HCT116 (cell line): ENCODE measurements around the gene DPYSL5. TPM values are rescaled to one million over a fixed set of nuclear protein-coding genes. Genes with fewer than 3 reads are reported as not detected.
"Not testable (repeated sequence)": the region's sequence is repeated elsewhere in the genome, so short reads cannot be mapped to it uniquely, and the experiment has no call there.

Experiments
- ATAC-seq: fragments of 200-7000 bp; cut with Tn5 transposase; 2 replicates; pipeline ENCODE4 v1.9.1; 2020; ENCODE audit warnings: mild to moderate bottlenecking, moderate library complexity
- BruUV-seq: library from RNA; stranded (reverse); fragments of 400-500 nt; replicated peaks from 2 replicates; lab custom pipeline; 2021; lab: Mats Ljungman, UMichigan
- CTCF ChIA-PET: fragments of 300-600 bp; sonication (Branson Sonifier 250); formaldehyde crosslinking; loops from one replicate; lab custom pipeline; 2021; ENCODE audit warnings: antibody characterized with exemption; lab: Charles Lee
- POLR2A ChIA-PET: fragments of 300-600, 350-600 bp; sonication (Branson Sonifier 250); formaldehyde crosslinking; loops from one replicate; lab custom pipeline; 2021; ENCODE audit warnings: antibody characterized with exemption; lab: Charles Lee
- RAD21 ChIA-PET, 2 experiments: fragments of 300-600 bp; sonication (Branson Sonifier 250); formaldehyde crosslinking; loops; one replicate each; lab custom pipeline; 2023; ENCODE audit warnings: low total read pairs in 2 of 2; ENCODE audit not compliant: uncharacterized antibody in 2 of 2, unreplicated experiment in 2 of 2, low non-redundant PET in 1 of 2; lab: Charles Lee
- DNase-seq: peaks from one replicate; pipeline ENCODE4 v3.0.0-alpha.2; 2010; ENCODE audit warnings: low read depth, low spot score
- H2AFZ ChIP-seq: fragments of 200-600 bp; shearing (Covaris generic), sonication (generic); 2 replicates; pipeline ENCODE4 v1.6.1; 2017; ENCODE audit warnings: low read depth, mixed run types, mixed read lengths, antibody characterized with exemption, low read length; ENCODE audit not compliant: poor library complexity, severe bottlenecking
- H3K27ac ChIP-seq: 2 replicates; pipeline ENCODE4 v1.5.1; 2012; ENCODE audit warnings: low read depth, low read length
- H3K27me3 ChIP-seq: fragments of 200-600 bp; sonication (generic); 2 replicates; pipeline ENCODE4 v1.6.1; 2016; ENCODE audit warnings: mixed run types, low read length, mixed read lengths; ENCODE audit not compliant: insufficient read depth
- H3K36me3 ChIP-seq, 2 experiments: fragments of 200-500 bp in 1 of 2; fragments of 200-600 bp in 1 of 2; sonication (Bioruptor generic) in 1 of 2; sonication (generic) in 1 of 2; 2 replicates each; pipeline versions ENCODE4 v1.5.1 to v1.6.1; 2014 to 2016; ENCODE audit warnings: low read length in 2 of 2, inconsistent platforms in 1 of 2, mixed read lengths in 1 of 2, mixed run types in 1 of 2; ENCODE audit not compliant: insufficient read depth in 2 of 2, control insufficient read depth in 1 of 2
- H3K4me1 ChIP-seq, 2 experiments: fragments of 200-600 bp in 1 of 2; sonication (generic) in 1 of 2; 2 replicates each; pipeline versions ENCODE4 v1.5.1 to v1.6.1; 2012 to 2017; ENCODE audit warnings: low read length in 2 of 2, inconsistent platforms in 1 of 2, mild to moderate bottlenecking in 1 of 2, mixed read lengths in 1 of 2, mixed run types in 1 of 2, moderate library complexity in 1 of 2; ENCODE audit not compliant: insufficient read depth in 2 of 2, control insufficient read depth in 1 of 2
- H3K4me2 ChIP-seq: fragments of 200-600 bp; sonication (generic); 2 replicates; pipeline ENCODE4 v1.6.1; 2017; ENCODE audit warnings: mixed run types, low read length, mixed read lengths
- H3K4me3 ChIP-seq, 2 experiments: fragments of 200-600 bp in 1 of 2; sonication (generic) in 1 of 2; replicated peaks in 1 of 2; 2 replicates each; pipeline ENCODE4 v1.5.1; 2011 to 2016; ENCODE audit warnings: low read length in 2 of 2, control low read depth in 1 of 2, low read depth in 1 of 2, mild to moderate bottlenecking in 1 of 2, mixed read lengths in 1 of 2, mixed run types in 1 of 2
- H3K79me2 ChIP-seq: fragments of 200-600 bp; sonication (generic); 2 replicates; pipeline ENCODE4 v1.6.1; 2017; ENCODE audit warnings: mild to moderate bottlenecking, mixed run types, low read length, moderate library complexity, mixed read lengths; ENCODE audit not compliant: insufficient read depth
- H3K9ac ChIP-seq: fragments of 200-600 bp; sonication (generic); 2 replicates; pipeline ENCODE4 v1.6.1; 2016; ENCODE audit warnings: low read length, mixed read lengths
- H3K9me2 ChIP-seq: fragments of 200-600 bp; sonication (generic), shearing (Covaris generic); 2 replicates; pipeline ENCODE4 v1.6.1; 2017; ENCODE audit warnings: mixed run types, mild to moderate bottlenecking, moderate library complexity; ENCODE audit not compliant: insufficient read depth
- H3K9me3 ChIP-seq, 2 experiments: fragments of 200-500 bp in 1 of 2; fragments of 200-600 bp in 1 of 2; sonication (Bioruptor generic) in 1 of 2; sonication (generic) in 1 of 2; 2 replicates each; pipeline ENCODE4 v1.6.1; 2014 to 2017; ENCODE audit warnings: low read length in 2 of 2, mixed read lengths in 2 of 2, inconsistent platforms in 1 of 2, low read depth in 1 of 2, mild to moderate bottlenecking in 1 of 2, mixed run types in 1 of 2, moderate library complexity in 1 of 2; ENCODE audit not compliant: control insufficient read depth in 1 of 2, insufficient read depth in 1 of 2
- H4K20me1 ChIP-seq: fragments of 200-600 bp; sonication (generic), shearing (Covaris generic); 2 replicates; pipeline ENCODE4 v1.6.1; 2017; ENCODE audit warnings: mixed run types, mild to moderate bottlenecking, moderate library complexity; ENCODE audit not compliant: insufficient read depth
- CEBPB ChIP-seq: IDR thresholded peaks from 2 replicates; pipeline ENCODE4 v1.6.1; 2012; ENCODE audit warnings: low read depth
- EGR1 ChIP-seq: IDR thresholded peaks from 2 replicates; pipeline ENCODE4 v1.6.1; 2012; ENCODE audit warnings: low read depth
- ELF1 ChIP-seq: IDR thresholded peaks from 2 replicates; pipeline ENCODE4 v1.6.1; 2012; ENCODE audit warnings: low read depth, borderline replicate concordance
- POLR2A ChIP-seq: IDR thresholded peaks from 2 replicates; pipeline ENCODE4 v1.7.0; 2011; ENCODE audit warnings: borderline replicate concordance; ENCODE audit not compliant: insufficient read depth, insufficient read length; ENCODE audit errors: extremely low read depth
- POLR2AphosphoS5 ChIP-seq: IDR thresholded peaks from 2 replicates; pipeline ENCODE4 v1.6.1; 2011; ENCODE audit warnings: mild to moderate bottlenecking, low read depth, low read length, moderate library complexity
- SRF ChIP-seq: IDR thresholded peaks from 2 replicates; pipeline ENCODE4 v1.6.1; 2012; ENCODE audit warnings: low read depth
- TCF7L2 ChIP-seq: IDR thresholded peaks from 2 replicates; pipeline ENCODE4 v1.7.0; 2011; ENCODE audit warnings: borderline replicate concordance, inconsistent platforms; ENCODE audit not compliant: insufficient read depth, insufficient read length; ENCODE audit errors: extremely low read depth
- intact Hi-C: fragments of 100-400 bp; cut with micrococcal nuclease; formaldehyde crosslinking; loops from 2 replicates; pipeline ENCODE4 v1.10.0; 2022
- total RNA-seq: library from RNA; stranded (reverse); gene quantifications from one replicate; pipeline ENCODE4 v1.2.1, GENCODE V29; 2021; ENCODE audit not compliant: unreplicated experiment
- TF ChIP-seq, protein P1 (sequence below), 3 experiments: fragments of 200-600 bp in 1 of 3; sonication (generic) in 1 of 3; IDR thresholded peaks in 2 of 3; conservative IDR thresholded peaks in 1 of 3; 2 replicates each; pipeline ENCODE4 v1.5.1; 2012 to 2017; ENCODE audit warnings: low read depth in 2 of 3, low read length in 2 of 3, antibody characterized with exemption in 1 of 3, borderline replicate concordance in 1 of 3, control low read depth in 1 of 3, mild to moderate bottlenecking in 1 of 3, mixed read lengths in 1 of 3, mixed run types in 1 of 3, moderate library complexity in 1 of 3; ENCODE audit not compliant: insufficient read depth in 1 of 3
- TF ChIP-seq, protein P2 (sequence below): IDR thresholded peaks from 2 replicates; pipeline ENCODE4 v1.6.1; 2012

Gene DPYSL5
- total RNA-seq, 1 experiment from 2014 or later, result 8.4 TPM

DNA sequence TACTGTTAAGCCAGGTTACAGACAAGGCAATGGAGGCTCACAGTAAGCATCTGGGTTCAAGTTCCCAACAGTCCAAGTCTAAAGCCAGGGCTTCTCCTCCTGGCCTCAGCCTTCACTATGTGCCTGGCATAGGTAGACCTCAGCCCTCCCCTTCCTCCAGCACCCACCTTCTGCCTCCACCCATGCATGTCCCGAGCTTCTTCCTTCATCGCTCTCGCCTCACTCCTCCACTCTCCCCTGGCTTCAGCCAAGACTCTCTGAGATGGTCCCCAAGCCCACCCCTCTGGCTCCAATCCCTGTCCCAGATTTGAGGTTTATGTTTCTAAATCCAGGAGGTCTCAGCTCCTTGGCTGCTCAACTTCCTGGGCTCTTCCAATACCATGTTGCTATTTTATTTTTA lies 35.2 kb upstream of the DPYSL5 start:
- intact Hi-C loops, result no loop called here
- ChIA-PET RAD21 (no interaction called here), POLR2A (no interaction called here), CTCF (no interaction called here)
- no peak overlapping the region for H3K9ac ChIP-seq
- H3K27me3 ChIP-seq, result no peaks in the 10 kb centered on the region
- H2AFZ ChIP-seq, result no peak overlapping the region
- TF ChIP-seq, protein P1, sequence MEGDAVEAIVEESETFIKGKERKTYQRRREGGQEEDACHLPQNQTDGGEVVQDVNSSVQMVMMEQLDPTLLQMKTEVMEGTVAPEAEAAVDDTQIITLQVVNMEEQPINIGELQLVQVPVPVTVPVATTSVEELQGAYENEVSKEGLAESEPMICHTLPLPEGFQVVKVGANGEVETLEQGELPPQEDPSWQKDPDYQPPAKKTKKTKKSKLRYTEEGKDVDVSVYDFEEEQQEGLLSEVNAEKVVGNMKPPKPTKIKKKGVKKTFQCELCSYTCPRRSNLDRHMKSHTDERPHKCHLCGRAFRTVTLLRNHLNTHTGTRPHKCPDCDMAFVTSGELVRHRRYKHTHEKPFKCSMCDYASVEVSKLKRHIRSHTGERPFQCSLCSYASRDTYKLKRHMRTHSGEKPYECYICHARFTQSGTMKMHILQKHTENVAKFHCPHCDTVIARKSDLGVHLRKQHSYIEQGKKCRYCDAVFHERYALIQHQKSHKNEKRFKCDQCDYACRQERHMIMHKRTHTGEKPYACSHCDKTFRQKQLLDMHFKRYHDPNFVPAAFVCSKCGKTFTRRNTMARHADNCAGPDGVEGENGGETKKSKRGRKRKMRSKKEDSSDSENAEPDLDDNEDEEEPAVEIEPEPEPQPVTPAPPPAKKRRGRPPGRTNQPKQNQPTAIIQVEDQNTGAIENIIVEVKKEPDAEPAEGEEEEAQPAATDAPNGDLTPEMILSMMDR (IDR thresholded peaks at IDR 0.05 in 2 of 3, conservative IDR thresholded peaks at IDR 0.05 in 1 of 3; ENCODE audit: borderline replicate concordance in 1 of 3, insufficient read depth in 1 of 3, low read depth in 2 of 3, low read length in 2 of 3), result no peak
- TF ChIP-seq TCF7L2 (no peak), POLR2A (no peak), CEBPB (no peak), SRF (no peak), ELF1 (no peak), EGR1 (no peak), POLR2AphosphoS5 (no peak)
- TF ChIP-seq, protein P2, sequence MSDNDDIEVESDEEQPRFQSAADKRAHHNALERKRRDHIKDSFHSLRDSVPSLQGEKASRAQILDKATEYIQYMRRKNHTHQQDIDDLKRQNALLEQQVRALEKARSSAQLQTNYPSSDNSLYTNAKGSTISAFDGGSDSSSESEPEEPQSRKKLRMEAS, result no peak
- no peak overlapping the region for H3K4me3 ChIP-seq
- H3K9me3 ChIP-seq, result no peaks in the 10 kb centered on the region
- no peaks in the 10 kb centered on the region for H3K79me2 ChIP-seq
- no peaks in the 10 kb centered on the region for H3K9me2 ChIP-seq
- DNase-seq (no peak), ATAC-seq (no peak)
- peaks cover 2 to 10% of the 10 kb centered on the region in 2 experiments; a peak in 3 of 4 replicates for H3K4me1 ChIP-seq
- H3K36me3 ChIP-seq, result no peaks in the 10 kb centered on the region
- H3K4me2 ChIP-seq, result no peak overlapping the region
- H4K20me1 ChIP-seq, result no peaks in the 10 kb centered on the region
- no peak overlapping the region for H3K27ac ChIP-seq
- no TSS peak for BruUV-seq

DNA sequence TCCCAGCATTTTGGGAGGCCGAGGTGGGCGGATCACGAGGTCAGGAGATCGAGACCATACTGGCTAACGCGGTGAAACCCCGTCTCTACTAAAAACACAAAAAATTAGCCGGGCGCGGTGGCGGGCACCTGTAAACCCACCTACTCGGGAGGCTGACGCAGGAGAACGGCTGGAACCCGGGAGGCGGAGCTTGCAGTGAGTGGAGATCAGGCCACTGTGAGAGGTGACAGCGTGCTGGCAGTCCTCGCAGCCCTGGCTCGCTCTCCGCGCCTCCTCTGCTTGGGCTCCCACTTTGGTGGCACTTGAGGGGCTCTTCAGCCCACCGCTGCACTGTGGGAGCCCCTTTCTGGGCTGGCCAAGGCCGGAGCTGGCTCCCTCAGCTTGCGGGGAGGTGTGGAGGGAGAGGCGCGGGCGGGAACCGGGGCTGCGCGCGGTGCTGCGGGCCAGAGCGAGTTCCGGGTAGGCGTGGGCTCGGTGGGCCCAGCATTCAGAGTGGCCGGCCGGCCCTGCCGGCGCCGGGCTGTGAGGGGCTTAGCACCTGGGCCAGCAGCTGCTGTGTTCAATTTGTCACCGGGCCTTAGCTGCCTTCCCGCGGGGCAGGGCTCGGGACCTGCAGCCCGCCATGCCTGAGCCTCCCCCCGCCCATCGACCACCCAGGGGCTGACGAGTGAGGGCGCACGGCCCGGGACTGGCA lies 33.7 kb upstream of the DPYSL5 start:
- POLR2A ChIA-PET, CTCF ChIA-PET, H3K4me1 ChIP-seq, H3K27me3 ChIP-seq, RAD21 ChIA-PET, H3K9me3 ChIP-seq, H3K79me2 ChIP-seq, H3K27ac ChIP-seq, H4K20me1 ChIP-seq, H3K9me2 ChIP-seq, H2AFZ ChIP-seq, H3K4me2 ChIP-seq, ATAC-seq, H3K4me3 ChIP-seq, intact Hi-C loops, BruUV-seq, H3K36me3 ChIP-seq, H3K9ac ChIP-seq, DNase-seq: not testable (repeated sequence)
